Measurements from ENCODE around the gene PIP5K1B.

The PIP5K1B gene

DNA sequence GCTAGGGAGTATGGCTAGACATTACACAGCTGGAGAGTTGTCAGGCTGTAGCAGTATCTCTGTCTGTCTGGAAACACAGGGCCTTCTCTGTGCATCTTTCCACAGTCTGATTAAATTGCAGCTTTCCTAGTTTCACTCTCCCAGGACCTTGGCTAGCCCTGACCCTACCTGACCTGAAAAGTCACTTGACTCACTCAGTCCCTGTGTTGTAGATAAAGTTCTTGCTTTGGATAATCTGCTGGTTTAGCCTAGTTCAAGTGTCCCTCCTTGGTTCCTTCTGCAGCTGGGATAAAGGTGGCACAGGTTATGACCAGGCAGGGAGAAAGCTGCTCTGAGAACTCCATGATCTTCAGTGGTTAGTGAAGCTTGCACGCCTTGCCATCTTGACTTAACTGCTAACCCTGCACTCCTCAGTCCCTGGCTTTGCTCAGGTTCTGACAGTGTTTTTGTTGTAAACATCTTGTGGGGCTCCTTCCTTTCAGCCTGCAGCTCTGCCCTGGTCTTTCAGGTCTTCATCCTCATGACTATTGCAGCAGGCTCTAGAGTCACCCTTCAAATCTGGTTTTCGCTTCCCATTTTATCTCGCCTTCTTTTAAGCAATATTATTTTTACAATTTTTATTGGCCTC, 101.0 kb downstream of the PIP5K1B start:
- DNase-seq (ENCODE audit: extremely low read depth, low read depth), result no peak
- no peak overlapping the region for H3K4me3 ChIP-seq (replicated peaks; ENCODE audit: low read depth, low read length)
- TF ChIP-seq, protein P1, sequence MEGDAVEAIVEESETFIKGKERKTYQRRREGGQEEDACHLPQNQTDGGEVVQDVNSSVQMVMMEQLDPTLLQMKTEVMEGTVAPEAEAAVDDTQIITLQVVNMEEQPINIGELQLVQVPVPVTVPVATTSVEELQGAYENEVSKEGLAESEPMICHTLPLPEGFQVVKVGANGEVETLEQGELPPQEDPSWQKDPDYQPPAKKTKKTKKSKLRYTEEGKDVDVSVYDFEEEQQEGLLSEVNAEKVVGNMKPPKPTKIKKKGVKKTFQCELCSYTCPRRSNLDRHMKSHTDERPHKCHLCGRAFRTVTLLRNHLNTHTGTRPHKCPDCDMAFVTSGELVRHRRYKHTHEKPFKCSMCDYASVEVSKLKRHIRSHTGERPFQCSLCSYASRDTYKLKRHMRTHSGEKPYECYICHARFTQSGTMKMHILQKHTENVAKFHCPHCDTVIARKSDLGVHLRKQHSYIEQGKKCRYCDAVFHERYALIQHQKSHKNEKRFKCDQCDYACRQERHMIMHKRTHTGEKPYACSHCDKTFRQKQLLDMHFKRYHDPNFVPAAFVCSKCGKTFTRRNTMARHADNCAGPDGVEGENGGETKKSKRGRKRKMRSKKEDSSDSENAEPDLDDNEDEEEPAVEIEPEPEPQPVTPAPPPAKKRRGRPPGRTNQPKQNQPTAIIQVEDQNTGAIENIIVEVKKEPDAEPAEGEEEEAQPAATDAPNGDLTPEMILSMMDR (IDR thresholded peaks at IDR 0.05; ENCODE audit: low read depth, low read length, missing control alignments), result no peak

- no peak for DNase-seq (ENCODE audit: extremely low read depth, low read depth)
- no peak overlapping the region for H3K4me3 ChIP-seq (replicated peaks; ENCODE audit: low read depth, low read length)
Observed at GRCh38 chr9:68808338-68808890, 103.4 kb downstream of the PIP5K1B start.

GRCh38 chr9:68817079-68817875, 112.2 kb downstream of the PIP5K1B start:
- TF ChIP-seq, protein P1 (IDR thresholded peaks at IDR 0.05; ENCODE audit: low read depth, low read length, missing control alignments), result no peak
- no peak overlapping the region for H3K4me3 ChIP-seq (replicated peaks; ENCODE audit: low read depth, low read length)
- no peak for DNase-seq (ENCODE audit: extremely low read depth, low read depth)

More at GRCh38 chr9:68808338-68808890, 103.4 kb downstream of the PIP5K1B start:
- TF ChIP-seq, protein P1 (IDR thresholded peaks at IDR 0.05; ENCODE audit: low read depth, low read length, missing control alignments), result no peak

GRCh38 chr9:68819065-68819464, 114.0 kb downstream of the PIP5K1B start:
- TF ChIP-seq, protein P1 (IDR thresholded peaks at IDR 0.05; ENCODE audit: low read depth, low read length, missing control alignments), result no peak
- H3K4me3 ChIP-seq (replicated peaks; ENCODE audit: low read depth, low read length), result no peak overlapping the region
- no peak for DNase-seq (ENCODE audit: extremely low read depth, low read depth)

DNA sequence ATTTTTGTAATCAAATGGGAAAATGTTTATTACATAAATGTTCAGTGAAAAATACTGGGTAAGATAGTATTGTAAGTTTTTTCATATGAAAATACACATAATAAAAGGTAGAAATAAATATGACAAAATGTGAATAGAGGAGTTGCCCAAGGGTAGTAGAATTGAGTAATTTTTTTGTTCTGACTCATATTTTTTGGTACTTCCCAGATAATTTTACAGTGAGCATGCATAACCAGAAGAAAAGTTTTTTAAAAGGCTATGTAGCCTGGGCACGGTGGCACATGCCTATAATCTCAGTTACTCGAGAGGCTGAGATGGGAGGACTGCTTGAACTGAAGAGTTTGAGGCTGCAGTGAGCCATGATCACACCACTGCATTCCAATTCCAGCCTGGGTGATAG, 116.9 kb downstream of the PIP5K1B start:
- TF ChIP-seq, protein P1 (IDR thresholded peaks at IDR 0.05; ENCODE audit: low read depth, low read length, missing control alignments), result no peak
- DNase-seq (ENCODE audit: extremely low read depth, low read depth), result no peak
- no peak overlapping the region for H3K4me3 ChIP-seq (replicated peaks; ENCODE audit: low read depth, low read length)

DNA sequence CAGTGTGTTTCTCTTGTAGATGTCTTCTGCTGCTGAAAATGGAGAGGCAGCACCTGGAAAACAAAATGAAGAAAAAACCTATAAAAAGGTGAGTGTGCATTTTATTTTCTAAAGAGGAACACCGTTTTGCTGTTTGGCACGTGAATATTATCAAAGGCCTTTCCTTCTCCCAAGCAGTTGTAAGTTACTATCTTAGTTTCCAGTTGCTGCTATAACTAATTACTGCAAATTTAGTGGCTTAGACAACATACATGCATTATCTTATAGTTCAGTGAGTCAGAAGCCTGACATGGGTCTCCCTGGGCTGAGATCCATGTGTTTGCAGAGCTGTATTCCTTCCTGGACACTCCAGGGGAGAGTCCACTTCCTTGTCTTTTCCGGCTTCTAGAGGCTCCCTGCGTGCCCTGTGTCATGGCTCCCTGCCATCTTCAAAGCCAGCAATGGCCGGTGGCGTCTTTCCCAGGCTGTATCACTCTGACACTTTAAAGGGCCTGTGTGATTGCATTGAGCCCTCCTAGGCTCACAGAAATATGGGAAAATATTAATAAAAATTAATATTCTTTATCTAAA, 117.6 kb downstream of the PIP5K1B start:
- H3K4me3 ChIP-seq (replicated peaks; ENCODE audit: low read depth, low read length), result no peak overlapping the region
- TF ChIP-seq, protein P1 (IDR thresholded peaks at IDR 0.05; ENCODE audit: low read depth, low read length, missing control alignments), result no peak
- DNase-seq (ENCODE audit: extremely low read depth, low read depth), result no peak

Measured in HFF-Myc (cell line).